DMS114 treated with DMSO at 0.1 percent for 48 hours (cell line): Measurements from ENCODE around the gene CAPNS1.
"Not testable (repeated sequence)": the region's sequence is repeated elsewhere in the genome, so short reads cannot be mapped to it uniquely, and the experiment has no call there.

ENCODE experiments used
- DNase-seq: peaks from one replicate; lab custom pipeline; 2025; ENCODE audit not compliant: unreplicated experiment; lab: John Stamatoyannopoulos, UW

CAPNS1 gene

GRCh38 chr19:36149673-36150406 lies 10.0 kb downstream of the CAPNS1 start:
- no peak for DNase-seq

GRCh38 chr19:36150586-36150985 lies 10.7 kb downstream of the CAPNS1 start:
- no peak for DNase-seq

GRCh38 chr19:36151144-36152018 lies 11.5 kb downstream of the CAPNS1 start:
- no peak for DNase-seq

GRCh38 chr19:36152019-36152351 lies 12.1 kb downstream of the CAPNS1 start:
- no peak for DNase-seq

DNA sequence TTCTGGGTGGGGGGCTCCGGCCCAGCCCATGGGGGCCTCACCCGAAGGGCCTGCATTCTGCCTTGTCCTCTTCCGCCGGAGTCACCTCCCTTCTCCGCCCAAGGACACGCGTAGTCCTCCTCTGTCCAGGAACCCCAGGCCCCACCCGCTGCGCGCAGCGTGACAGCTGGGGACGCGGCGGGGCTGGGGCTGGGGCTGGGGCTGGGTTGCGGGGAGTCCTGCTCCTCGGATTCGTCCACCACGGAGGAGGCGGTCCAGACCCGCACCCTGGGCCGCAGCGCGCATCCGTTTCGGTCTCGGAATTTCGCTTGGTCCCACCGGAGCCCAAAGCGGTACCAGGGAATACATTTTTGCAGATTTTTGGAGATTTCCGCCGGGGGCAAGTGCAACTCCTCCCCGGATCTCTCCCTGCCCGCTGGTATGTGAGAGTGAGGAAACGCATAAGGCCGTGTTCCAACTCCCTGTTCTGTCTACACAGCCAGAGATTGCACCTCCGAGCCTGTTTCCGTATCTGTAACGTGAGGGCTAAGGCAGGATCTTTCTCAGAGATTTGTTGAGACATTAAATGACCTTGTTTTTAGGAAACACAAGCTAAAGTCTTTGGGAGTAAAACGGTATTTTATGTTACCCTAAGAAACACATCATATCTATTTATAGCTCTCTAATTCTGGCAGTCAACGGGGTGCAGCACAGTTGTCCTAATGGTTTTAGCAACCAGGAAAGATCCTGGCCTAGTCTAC lies 12.7 kb downstream of the CAPNS1 start, which contains the start of gene COX7A1:
TSS of gene COX7A1 (minus strand) at position 96 of the 740 bp plus-strand sequence. CDS start at position 56, 40 bp downstream.
- DNase-seq: no peak

GRCh38 chr19:36153126-36153525 lies 13.3 kb downstream of the CAPNS1 start:
- no peak for DNase-seq

DNA sequence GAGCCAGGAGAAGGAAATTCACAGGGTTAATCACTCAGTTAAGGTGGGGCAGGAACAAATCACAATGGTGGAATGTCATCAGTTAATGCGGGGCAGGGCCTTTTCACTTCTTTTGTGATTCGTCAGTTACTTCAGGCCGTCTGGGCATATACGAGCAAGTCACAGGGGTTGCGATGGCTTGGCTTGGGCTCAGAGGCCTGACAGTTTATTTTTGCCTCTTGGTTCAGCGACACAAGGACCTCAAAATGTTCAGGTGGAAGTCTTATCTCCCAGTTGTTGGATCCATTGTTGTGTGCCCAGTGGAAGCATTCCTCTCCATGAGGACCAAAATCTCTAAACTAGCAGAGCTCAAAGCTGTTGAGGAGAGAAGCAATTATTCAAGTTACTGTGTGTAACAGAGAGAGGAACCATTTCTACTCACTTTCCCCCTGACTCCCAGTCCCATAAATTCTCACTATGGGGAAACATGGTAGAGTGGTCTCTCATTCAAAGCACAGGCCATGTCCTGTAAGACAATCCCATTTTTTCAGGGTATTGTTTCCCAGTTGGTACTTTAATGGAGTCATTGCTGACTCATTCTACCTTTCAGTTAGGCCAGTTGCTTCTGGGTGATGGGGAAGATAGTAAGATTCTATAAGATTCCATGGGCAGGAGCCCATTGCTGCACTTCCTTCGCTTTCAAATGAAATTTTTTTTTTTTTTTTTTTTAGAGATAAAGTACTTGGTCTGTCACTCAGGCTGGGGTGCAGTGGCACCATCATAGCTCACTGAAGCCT lies 21.1 kb downstream of the CAPNS1 start:
- DNase-seq: no peak

DNA sequence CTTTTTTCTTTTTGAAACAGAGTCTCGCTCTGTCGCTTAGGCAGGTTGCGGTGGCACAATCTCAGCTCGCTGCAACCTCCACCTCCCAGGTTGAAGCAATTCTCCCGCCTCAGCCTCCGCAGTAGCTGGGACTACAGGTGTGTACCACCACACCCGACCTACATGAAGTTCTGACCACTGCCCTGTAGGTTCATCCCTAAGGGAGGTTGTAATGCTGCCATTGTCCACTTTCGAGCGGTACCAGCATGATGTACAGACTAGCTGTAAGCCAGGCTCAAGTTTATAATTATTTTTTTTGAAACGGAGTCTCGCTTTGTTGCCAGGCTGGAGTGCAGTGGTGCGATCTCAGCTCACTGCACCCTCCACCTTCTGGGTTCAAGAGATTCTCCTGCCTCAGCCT lies 23.9 kb downstream of the CAPNS1 start:
- no peak for DNase-seq

DNA sequence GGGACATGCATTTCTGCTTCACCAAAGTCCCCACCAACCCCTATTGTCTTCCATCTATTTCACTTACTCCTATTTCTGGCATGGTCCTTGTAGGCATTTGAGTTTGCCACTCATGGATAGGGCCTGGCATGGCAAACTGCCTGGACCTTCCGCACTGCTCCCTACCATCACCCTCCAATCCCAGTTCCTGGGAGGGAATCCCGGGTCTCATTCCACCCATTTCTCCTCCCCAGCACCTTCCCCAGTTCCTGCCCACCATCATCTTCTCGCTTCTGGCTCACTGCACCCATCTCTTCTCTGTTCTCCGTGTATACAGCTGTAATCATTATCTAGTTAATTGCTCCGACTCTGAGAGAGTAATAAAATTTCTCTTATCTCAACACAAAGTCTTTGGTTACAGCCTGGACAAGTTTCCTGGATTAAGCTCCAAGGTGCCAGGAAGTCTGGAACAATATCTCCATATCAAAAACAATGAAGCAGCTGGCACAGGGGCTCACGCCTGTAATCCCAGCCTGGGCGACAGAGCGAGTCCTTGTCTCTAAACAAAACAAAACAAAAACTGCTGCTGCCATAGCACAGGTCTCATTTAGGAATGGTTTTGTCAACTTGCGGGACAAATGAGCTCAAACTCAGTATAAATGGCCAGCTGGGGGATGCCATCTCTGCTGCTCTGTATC lies 29.4 kb downstream of the CAPNS1 start:
- no peak for DNase-seq

- DNase-seq: no peak
Observed at GRCh38 chr19:36172852-36173251, 33.0 kb downstream of the CAPNS1 start.

DNA sequence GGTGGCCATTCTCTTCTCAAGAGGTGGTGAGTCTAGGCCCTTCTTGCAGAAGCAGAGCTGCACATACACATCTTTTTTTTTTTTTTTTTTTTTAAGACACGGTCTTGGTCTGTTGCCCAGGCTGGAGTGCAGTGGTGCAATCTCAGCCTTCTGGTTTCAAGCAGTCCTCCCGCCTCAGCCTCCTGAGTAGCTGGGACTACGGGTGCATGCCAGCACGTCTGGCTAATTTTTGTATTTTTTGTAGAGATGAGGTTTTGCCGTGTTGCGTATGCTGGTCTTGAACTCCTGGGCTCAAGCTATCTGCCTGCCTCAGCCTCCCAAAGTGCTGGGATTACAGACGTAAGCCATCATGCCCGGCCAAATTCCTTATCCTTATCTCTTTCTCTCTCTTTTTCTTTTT lies 34.0 kb downstream of the CAPNS1 start:
- DNase-seq: not testable (repeated sequence)

DNA sequence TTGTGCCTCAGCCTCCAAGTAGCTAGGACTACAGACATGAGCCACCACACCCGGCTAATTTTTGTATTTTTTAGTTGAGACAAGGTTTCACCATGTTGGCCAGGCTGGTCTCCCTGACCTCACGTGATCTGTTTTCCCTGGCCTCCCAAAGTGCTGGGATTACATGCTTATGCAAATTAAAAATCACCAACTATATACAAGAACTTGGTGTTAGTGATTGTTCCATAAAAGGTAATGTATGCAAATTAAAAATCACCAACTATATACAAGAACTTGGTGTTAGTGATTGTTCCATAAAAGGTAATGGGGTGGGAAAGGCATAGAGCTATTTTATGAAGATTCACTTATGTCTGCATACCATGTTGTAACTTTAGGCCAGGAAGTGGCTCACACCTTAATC lies 39.2 kb downstream of the CAPNS1 start:
- not testable (repeated sequence) for DNase-seq

DNA sequence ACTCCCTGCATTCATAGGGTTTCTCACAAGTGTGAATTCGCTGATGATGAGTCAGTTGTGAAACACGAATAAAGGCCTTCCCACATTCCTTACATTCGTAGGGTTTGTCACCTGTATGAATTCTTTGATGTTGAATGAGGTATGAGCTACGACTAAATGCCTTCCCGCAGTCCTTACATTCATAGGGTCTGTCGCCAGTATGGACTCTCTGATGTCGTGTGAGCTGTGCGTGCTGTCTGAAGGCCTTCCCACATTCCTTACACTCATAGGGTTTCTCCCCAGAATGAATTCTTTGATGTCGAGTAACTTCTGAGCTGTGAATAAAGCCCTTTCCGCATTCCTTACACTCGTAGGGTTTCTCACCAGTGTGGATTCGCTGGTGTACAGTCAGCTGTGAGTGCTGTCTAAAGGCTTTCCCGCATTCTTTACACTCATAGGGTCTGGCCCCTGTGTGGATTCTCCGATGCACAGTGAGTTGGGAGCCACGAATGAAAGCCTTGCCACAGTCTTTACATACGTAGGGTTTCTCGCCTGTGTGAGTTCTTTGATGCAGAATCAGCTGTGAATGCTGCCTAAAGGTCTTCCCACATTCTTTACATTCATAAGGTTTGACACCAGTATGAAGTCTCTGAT lies 42.9 kb downstream of the CAPNS1 start:
- no peak for DNase-seq

DNA sequence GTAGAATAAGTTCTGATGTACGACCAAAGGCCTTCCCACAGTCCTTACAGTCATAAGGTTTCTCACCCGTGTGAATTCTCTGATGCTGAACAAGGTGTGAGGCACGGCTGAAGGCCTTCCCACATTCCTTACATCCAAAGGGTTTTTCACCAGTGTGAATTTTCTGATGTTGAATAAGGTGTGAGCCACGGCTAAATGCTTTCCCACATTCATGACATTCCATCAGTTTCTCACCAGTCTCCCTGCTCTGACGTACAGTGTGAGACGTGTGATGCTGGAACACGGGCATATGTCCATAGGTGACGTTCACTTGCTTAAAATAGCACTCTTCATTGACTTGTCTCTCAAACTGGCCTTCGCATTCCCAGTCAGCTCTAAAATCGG lies 43.4 kb downstream of the CAPNS1 start:
- no peak for DNase-seq

DNA sequence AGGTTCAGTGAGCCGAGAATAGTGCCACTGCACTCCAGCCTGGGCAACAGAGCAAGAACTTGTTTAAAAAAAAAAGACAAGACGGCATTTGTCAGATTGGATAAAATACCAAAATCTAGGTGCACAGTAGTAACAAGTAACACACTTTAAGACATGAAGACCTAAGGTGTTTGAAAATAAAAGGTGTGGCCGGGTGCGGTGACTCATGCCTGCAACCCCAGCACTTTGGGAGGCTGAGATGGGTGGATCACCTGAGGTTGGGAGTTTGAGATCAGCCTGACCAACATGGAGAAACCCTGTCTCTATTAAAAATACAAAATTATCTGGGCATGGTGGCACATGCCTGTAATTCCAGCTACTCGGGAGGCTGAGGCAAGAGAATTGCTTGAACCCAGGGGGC lies 46.9 kb downstream of the CAPNS1 start:
- DNase-seq: not testable (repeated sequence)

DNA sequence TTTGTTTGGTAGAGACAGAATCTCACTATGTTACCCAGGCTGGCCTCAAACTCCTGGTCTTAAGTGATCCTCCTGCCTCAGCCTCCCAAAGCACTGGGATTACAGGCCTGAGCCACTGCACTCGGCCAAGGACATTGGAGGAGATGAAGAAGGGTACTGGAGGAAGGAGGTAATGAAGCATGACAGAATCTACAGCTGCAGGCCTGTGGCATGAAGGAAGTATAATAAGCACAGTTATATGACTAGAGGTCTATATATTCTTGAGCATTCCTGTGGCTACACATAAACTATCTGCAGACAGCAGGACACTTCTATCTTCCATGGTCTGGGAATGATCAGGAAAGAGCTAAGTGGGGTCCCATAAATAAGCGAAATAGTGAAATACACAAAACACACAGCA lies 56.4 kb downstream of the CAPNS1 start:
- DNase-seq: no peak

DNA sequence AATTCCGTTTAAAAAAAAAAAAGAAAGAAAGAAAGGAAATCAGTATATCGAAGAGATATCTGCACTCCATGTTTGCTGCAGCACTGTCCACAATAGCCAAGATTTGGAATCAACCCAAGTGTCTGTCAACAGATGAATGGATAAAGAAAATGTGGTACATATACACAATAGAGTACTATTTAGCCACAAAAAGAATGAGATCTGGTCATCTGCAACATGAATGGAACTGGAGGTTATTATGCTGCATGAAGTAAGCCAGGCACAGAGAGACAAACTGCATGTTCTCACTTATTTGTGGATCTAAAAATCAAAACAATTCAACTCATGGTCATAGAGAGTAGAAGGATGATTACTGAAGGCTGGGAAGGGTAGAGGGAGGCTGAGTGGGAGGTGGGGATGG lies 58.3 kb downstream of the CAPNS1 start:
- DNase-seq: no peak
